HepG2 (cell line): ENCODE measurements around the gene U2SURP. TPM values are rescaled to one million over a fixed set of nuclear protein-coding genes. Genes with fewer than 3 reads are reported as not detected.
A peak's percentile ranks its signal among the peaks of the same experiment; 100 is the strongest.

Source experiments
- ATAC-seq: fragments of 200-7000 bp; cut with Tn5 transposase; 3 replicates; pipeline ENCODE4 v1.9.1; 2020; ENCODE audit warnings: mild to moderate bottlenecking, moderate library complexity
- BruUV-seq: library from RNA; stranded (reverse); fragments of 400-500 nt; replicated peaks from 2 replicates; lab custom pipeline; 2021; lab: Mats Ljungman, UMichigan
- CTCF ChIA-PET: fragments of 300-600 bp; formaldehyde crosslinking; extraction: SDS; loops from one replicate; lab custom pipeline; 2021; ENCODE audit warnings: low total read pairs, inconsistent platforms, low intra/inter-chr PET ratio; lab: Yijun Ruan, JAX
- POLR2A ChIA-PET: fragments of 350-600 bp; sonication (Branson Sonifier 250); formaldehyde crosslinking; loops from one replicate; lab custom pipeline; 2020; ENCODE audit warnings: antibody characterized with exemption, inconsistent platforms; lab: Yijun Ruan, JAX
- DNase-seq: peaks from one replicate; pipeline ENCODE4 v3.0.0-alpha.2; 2015; ENCODE audit warnings: low spot score
- FAIRE-seq: peaks from 3 replicates; lab custom pipeline; 2011; peaks lifted over from hg19 to GRCh38; lab: Jason Lieb, UNC
- H2AFZ ChIP-seq: one replicate; pipeline ENCODE4 v1.6.1; 2011; ENCODE audit warnings: low read length, inconsistent platforms
- H3K27ac ChIP-seq: fragments of 300-600 bp; 3 replicates; pipeline ENCODE4 v1.8.0; 2011; ENCODE audit warnings: mixed run types, mild to moderate bottlenecking, mixed read lengths, low read length, inconsistent platforms; ENCODE audit not compliant: insufficient read depth; ENCODE audit errors: extremely low read length
- H3K27me3 ChIP-seq, 2 experiments: fragments of 200-600 bp in 1 of 2; 2 replicates in 1 of 2; 3 replicates in 1 of 2; pipeline versions ENCODE4 v1.6.0 to v1.8.0; 2011; ENCODE audit warnings: low read length in 2 of 2, mild to moderate bottlenecking in 2 of 2, moderate library complexity in 2 of 2, inconsistent platforms in 1 of 2; ENCODE audit not compliant: insufficient read depth in 2 of 2, control insufficient read depth in 1 of 2
- H3K36me3 ChIP-seq, 2 experiments: fragments of 200-600 bp in 1 of 2; replicated peaks in 1 of 2; 2 replicates in 1 of 2; 3 replicates in 1 of 2; pipeline versions ENCODE4 v1.5.1 to v1.8.0; 2011; ENCODE audit warnings: low read length in 2 of 2, inconsistent platforms in 1 of 2; ENCODE audit not compliant: insufficient read depth in 2 of 2, control insufficient read depth in 1 of 2
- H3K4me1 ChIP-seq: 2 replicates; pipeline ENCODE4 v1.5.1; 2012; ENCODE audit warnings: low read length, inconsistent platforms; ENCODE audit not compliant: insufficient read depth
- H3K4me2 ChIP-seq: 2 replicates; pipeline ENCODE4 v1.6.0; 2011; ENCODE audit warnings: low read depth, low read length, inconsistent platforms
- H3K4me3 ChIP-seq, 3 experiments: fragments of 200-600 bp in 1 of 3; sonication (generic), shearing (Covaris generic) in 1 of 3; replicated peaks in 1 of 3; 2 replicates each; pipeline ENCODE4 v1.5.1; 2011 to 2016; ENCODE audit warnings: low read length in 3 of 3, inconsistent platforms in 2 of 3, low read depth in 2 of 3, mild to moderate bottlenecking in 2 of 3, control low read depth in 1 of 3, mixed read lengths in 1 of 3; ENCODE audit not compliant: insufficient read depth in 1 of 3
- H3K79me2 ChIP-seq: one replicate; pipeline ENCODE4 v1.6.1; 2011; ENCODE audit warnings: low read length, inconsistent platforms; ENCODE audit not compliant: insufficient read depth
- H3K9ac ChIP-seq: 2 replicates; pipeline ENCODE4 v1.6.0; 2011; ENCODE audit warnings: mild to moderate bottlenecking, low read depth, low read length, inconsistent platforms; ENCODE audit not compliant: insufficient read depth
- H3K9me3 ChIP-seq: 2 replicates; pipeline ENCODE4 v1.5.1; 2012; ENCODE audit warnings: mild to moderate bottlenecking, low read length
- H4K20me1 ChIP-seq: 2 replicates; pipeline ENCODE4 v1.6.0; 2011; ENCODE audit warnings: inconsistent platforms, mild to moderate bottlenecking, low read length, moderate library complexity; ENCODE audit not compliant: insufficient read depth
- ASH2L ChIP-seq: fragments of 300-600, 200-600 bp; sonication (generic); IDR thresholded peaks from 2 replicates; pipeline ENCODE4 v1.7.0; 2017; ENCODE audit warnings: low read depth, mild to moderate bottlenecking, moderate library complexity, mixed read lengths, low read length; ENCODE audit not compliant: insufficient read length
- DMAP1 ChIP-seq: IDR thresholded peaks from 2 replicates; pipeline ENCODE4 v1.6.1; 2016
- HES4 ChIP-seq: sonication (generic); formaldehyde crosslinking; IDR thresholded peaks from 2 replicates; pipeline ENCODE4 v1.9.0; 2021; ENCODE audit warnings: mild to moderate bottlenecking, missing genetic modification reagents, borderline replicate concordance
- HIVEP1 ChIP-seq: sonication (generic); formaldehyde crosslinking; IDR thresholded peaks from 2 replicates; pipeline ENCODE4 v1.4.0; 2020; ENCODE audit warnings: mild to moderate bottlenecking, missing genetic modification reagents
- KDM6A ChIP-seq: IDR thresholded peaks from 2 replicates; pipeline ENCODE4 v1.6.1; 2016; ENCODE audit warnings: low read depth
- NR2F2 ChIP-seq: IDR thresholded peaks from 2 replicates; pipeline ENCODE4 v1.6.1; 2012; ENCODE audit warnings: low read depth, inconsistent platforms, borderline replicate concordance
- SNAI1 ChIP-seq: sonication (generic); formaldehyde crosslinking; IDR thresholded peaks from 2 replicates; pipeline ENCODE4 v1.5.0; 2020; ENCODE audit warnings: mild to moderate bottlenecking, missing genetic modification reagents, borderline replicate concordance
- ZC3H13 ChIP-seq: sonication (generic); formaldehyde crosslinking; IDR thresholded peaks from 2 replicates; pipeline ENCODE4 v1.8.1; 2023; ENCODE audit warnings: mild to moderate bottlenecking, missing genetic modification reagents, moderate library complexity
- ZNF354B ChIP-seq: sonication (generic); formaldehyde crosslinking; IDR thresholded peaks from 2 replicates; pipeline ENCODE4 v1.8.0; 2022; ENCODE audit warnings: mild to moderate bottlenecking, missing genetic modification reagents
- ZNF557 ChIP-seq: sonication (generic); formaldehyde crosslinking; IDR thresholded peaks from 2 replicates; pipeline ENCODE4 v1.4.0; 2020; ENCODE audit warnings: missing genetic modification reagents
- WGBS: methylation state at CpG from one replicate; pipeline ENCODE4 v1.1.6; 2017; ENCODE audit warnings: low lambda C conversion rate; 5-methylcytosine and 5-hydroxymethylcytosine counted together
- in situ Hi-C: cut with HindIII; loops from 2 replicates; pipeline ENCODE4 v1.10.0; 2017; ENCODE audit warnings: low pct_unique_long_range_greater_than_20kb; ENCODE audit not compliant: extremely low pct_ligation_motif_present
- intact Hi-C: fragments of 100-400 bp; cut with micrococcal nuclease; formaldehyde crosslinking; loops from one replicate; pipeline ENCODE4 v1.10.0; 2022; ENCODE audit not compliant: unreplicated experiment
- polyA plus RNA-seq, 8 experiments: library from polyadenylated mRNA; depleted of rRNA in 3 of 8; stranded (reverse) in 7 of 8; unstranded in 1 of 8; fragments of >200 nt; fragmentation: Illumina TruSeq in 4 of 8; extraction: Trizol in 4 of 8; gene quantifications; 2 replicates each; pipeline versions ENCODE4 v1.2.1 to v1.2.3, GENCODE V29; 2011 to 2016; ENCODE audit warnings: low read depth in 4 of 8, missing spikeins in 1 of 8, mixed read lengths in 1 of 8; ENCODE audit not compliant: insufficient read depth in 1 of 8
- total RNA-seq, 5 experiments: library from RNA; depleted of rRNA; stranded (reverse); fragments of >200 nt; fragmentation: Illumina TruSeq; extraction: Trizol; gene quantifications; 2 replicates each; pipeline ENCODE4 v1.2.3, GENCODE V29; 2016; ENCODE audit warnings: low read depth in 1 of 5
- TF ChIP-seq, protein P1 (sequence below): sonication (generic); formaldehyde crosslinking; IDR thresholded peaks from 2 replicates; pipeline ENCODE4 v1.5.1; 2020; ENCODE audit warnings: missing genetic modification reagents, mild to moderate bottlenecking, borderline replicate concordance
- TF ChIP-seq, protein P2 (sequence below): sonication (generic); formaldehyde crosslinking; IDR thresholded peaks from 2 replicates; pipeline ENCODE4 v1.4.0; 2020; ENCODE audit warnings: missing genetic modification reagents
- TF ChIP-seq, protein P3 (sequence below): sonication (generic); formaldehyde crosslinking; IDR thresholded peaks from 2 replicates; pipeline ENCODE4 v1.4.0; 2020; ENCODE audit warnings: missing genetic modification reagents
- TF ChIP-seq, protein P4 (sequence below): sonication (generic); formaldehyde crosslinking; IDR thresholded peaks from 2 replicates; pipeline ENCODE4 v1.5.1; 2020; ENCODE audit warnings: missing genetic modification reagents, mild to moderate bottlenecking, borderline replicate concordance

Gene U2SURP
- total and polyA plus RNA-seq, 2 of the 13 experiments (the other 11 are each of a cell fraction or from before 2014, with no cell fraction given): 55.9 to 173 TPM

DNA sequence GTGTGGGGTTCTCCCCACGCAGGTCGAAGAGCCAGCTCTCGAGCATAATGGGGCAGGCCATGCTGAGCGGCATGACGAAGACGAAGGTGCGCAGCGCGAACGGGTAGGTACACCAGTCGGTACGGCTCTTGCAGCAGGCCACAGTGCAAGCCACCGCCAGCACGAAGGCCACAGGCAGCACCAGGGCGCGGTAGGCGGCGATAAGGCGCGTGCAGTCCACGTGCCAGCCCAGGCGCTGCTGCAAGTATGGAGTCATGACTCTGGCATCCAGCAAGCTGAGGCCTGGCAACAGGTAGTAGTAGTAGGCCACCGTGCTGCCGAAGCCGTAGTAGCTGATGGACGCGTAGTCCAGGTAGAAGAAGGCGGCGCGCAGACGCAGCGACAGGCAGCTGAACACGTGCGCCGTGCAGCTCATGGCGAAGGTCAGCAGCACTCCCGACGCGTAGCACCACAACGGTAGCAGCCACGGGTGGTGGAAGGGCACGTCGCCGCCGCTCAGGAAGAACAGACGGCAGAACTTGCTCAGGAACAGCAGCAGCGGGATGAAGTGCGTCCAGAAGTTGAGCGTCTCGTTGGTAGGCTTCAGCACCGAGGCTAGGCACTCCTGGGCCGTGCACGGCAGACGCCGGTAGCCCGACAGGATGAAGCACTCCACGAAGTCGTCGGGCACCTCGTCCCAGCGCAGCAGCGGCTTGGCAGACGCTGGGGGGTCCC is 38.7 kb upstream of the U2SURP start (continued):
- TF ChIP-seq KDM6A (CRISPR knock-in tag) (no peak), DMAP1 (CRISPR knock-in tag) (no peak; the same call in 1 of the 2 replicates)

DNA sequence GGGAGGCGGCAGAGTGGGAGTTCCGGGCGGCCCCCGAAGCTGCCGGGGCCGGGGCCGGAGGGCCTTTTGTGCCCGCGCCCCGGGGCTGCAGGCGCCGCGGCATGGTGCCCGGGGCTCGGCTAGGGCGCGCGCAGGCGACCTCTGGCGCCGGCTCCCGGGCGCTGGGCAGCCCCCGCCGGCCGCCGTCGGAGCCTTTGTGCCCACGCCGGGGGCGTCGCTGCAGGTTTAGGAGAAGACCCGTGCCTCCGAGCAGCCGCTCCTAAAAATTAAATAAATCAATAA is 38.2 kb upstream of the U2SURP start:
- intact Hi-C loops (no loop called here), in situ Hi-C loops (no loop called here)
- Histone ChIP-seq H3K4me1 (peaks cover 61% of the 10 kb centered on the region), H2AFZ (no peak overlapping the region), H3K27ac (peak overlapping the region; percentile 68), H4K20me1 (no peaks in the 10 kb centered on the region), H3K4me3 (peak overlapping the region; percentile 55 to 72 (median 66); a peak in 5 of 6 replicates), H3K27me3 (peaks cover 0 to 10% of the 10 kb centered on the region in 2 experiments; a peak in 1 of 5 replicates), H3K79me2 (peaks cover 4% of the 10 kb centered on the region), H3K4me2 (peak overlapping the region; percentile 72), H3K36me3 (no peaks in the 10 kb centered on the region), H3K9me3 (no peaks in the 10 kb centered on the region), H3K9ac (peak overlapping the region; percentile 62; the same call in 1 of the 2 replicates)
- 12% methylated on average over 8 of the region's 35 CpGs for WGBS
- ChIA-PET POLR2A (interaction anchor here (1.1 kb wide), 1 partner anchor 41 kb away, joined by 3 read pairs; no protein-coding TSS in a partner anchor), CTCF (no interaction called here)
- DNase-seq (no peak), ATAC-seq (peak; percentile 51), FAIRE-seq (no peak)
- no TSS peak for BruUV-seq
- TF ChIP-seq HIVEP1: peak; percentile 12; the same call in 1 of the 2 replicates
- TF ChIP-seq, protein P1, sequence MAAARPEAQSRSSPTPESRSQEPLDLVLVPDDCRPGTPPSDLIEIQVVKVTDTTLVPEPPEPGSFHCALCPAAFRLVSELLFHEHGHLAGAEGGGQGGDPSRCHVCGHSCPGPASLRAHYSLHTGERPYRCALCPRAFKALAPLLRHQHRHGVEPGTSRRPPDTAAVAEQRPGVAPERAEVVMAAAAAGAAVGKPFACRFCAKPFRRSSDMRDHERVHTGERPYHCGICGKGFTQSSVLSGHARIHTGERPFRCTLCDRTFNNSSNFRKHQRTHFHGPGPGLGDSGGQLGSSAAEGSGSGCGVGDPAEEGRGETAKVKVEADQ: peak; percentile 27; the same call in 1 of the 2 replicates
- no peak for TF ChIP-seq ZC3H13 (CRISPR knock-in tag)
- no peak for TF ChIP-seq ASH2L
- TF ChIP-seq, protein P2, sequence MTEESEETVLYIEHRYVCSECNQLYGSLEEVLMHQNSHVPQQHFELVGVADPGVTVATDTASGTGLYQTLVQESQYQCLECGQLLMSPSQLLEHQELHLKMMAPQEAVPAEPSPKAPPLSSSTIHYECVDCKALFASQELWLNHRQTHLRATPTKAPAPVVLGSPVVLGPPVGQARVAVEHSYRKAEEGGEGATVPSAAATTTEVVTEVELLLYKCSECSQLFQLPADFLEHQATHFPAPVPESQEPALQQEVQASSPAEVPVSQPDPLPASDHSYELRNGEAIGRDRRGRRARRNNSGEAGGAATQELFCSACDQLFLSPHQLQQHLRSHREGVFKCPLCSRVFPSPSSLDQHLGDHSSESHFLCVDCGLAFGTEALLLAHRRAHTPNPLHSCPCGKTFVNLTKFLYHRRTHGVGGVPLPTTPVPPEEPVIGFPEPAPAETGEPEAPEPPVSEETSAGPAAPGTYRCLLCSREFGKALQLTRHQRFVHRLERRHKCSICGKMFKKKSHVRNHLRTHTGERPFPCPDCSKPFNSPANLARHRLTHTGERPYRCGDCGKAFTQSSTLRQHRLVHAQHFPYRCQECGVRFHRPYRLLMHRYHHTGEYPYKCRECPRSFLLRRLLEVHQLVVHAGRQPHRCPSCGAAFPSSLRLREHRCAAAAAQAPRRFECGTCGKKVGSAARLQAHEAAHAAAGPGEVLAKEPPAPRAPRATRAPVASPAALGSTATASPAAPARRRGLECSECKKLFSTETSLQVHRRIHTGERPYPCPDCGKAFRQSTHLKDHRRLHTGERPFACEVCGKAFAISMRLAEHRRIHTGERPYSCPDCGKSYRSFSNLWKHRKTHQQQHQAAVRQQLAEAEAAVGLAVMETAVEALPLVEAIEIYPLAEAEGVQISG (CRISPR knock-in tag): no peak
- TF ChIP-seq ZNF557 (CRISPR knock-in tag): 0 out of 2 replicates have a peak, but pooled peaks have one; percentile 9
- TF ChIP-seq HES4 (CRISPR knock-in tag): no peak
- TF ChIP-seq NR2F2: no peak
- TF ChIP-seq, protein P3, sequence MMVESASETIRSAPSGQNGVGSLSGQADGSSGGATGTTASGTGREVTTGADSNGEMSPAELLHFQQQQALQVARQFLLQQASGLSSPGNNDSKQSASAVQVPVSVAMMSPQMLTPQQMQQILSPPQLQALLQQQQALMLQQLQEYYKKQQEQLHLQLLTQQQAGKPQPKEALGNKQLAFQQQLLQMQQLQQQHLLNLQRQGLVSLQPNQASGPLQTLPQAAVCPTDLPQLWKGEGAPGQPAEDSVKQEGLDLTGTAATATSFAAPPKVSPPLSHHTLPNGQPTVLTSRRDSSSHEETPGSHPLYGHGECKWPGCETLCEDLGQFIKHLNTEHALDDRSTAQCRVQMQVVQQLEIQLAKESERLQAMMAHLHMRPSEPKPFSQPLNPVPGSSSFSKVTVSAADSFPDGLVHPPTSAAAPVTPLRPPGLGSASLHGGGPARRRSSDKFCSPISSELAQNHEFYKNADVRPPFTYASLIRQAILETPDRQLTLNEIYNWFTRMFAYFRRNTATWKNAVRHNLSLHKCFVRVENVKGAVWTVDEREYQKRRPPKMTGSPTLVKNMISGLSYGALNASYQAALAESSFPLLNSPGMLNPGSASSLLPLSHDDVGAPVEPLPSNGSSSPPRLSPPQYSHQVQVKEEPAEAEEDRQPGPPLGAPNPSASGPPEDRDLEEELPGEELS: no peak
- TF ChIP-seq, protein P4, sequence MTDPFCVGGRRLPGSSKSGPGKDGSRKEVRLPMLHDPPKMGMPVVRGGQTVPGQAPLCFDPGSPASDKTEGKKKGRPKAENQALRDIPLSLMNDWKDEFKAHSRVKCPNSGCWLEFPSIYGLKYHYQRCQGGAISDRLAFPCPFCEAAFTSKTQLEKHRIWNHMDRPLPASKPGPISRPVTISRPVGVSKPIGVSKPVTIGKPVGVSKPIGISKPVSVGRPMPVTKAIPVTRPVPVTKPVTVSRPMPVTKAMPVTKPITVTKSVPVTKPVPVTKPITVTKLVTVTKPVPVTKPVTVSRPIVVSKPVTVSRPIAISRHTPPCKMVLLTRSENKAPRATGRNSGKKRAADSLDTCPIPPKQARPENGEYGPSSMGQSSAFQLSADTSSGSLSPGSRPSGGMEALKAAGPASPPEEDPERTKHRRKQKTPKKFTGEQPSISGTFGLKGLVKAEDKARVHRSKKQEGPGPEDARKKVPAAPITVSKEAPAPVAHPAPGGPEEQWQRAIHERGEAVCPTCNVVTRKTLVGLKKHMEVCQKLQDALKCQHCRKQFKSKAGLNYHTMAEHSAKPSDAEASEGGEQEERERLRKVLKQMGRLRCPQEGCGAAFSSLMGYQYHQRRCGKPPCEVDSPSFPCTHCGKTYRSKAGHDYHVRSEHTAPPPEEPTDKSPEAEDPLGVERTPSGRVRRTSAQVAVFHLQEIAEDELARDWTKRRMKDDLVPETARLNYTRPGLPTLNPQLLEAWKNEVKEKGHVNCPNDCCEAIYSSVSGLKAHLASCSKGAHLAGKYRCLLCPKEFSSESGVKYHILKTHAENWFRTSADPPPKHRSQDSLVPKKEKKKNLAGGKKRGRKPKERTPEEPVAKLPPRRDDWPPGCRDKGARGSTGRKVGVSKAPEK (CRISPR knock-in tag): no peak
- no peak for TF ChIP-seq SNAI1 (CRISPR knock-in tag)
- TF ChIP-seq ZNF354B (CRISPR knock-in tag): no peak
